Lower leg skin (tissue), 3 donors: Measurements from ENCODE around the gene MS4A2.
"Not testable (repeated sequence)": the region's sequence is repeated elsewhere in the genome, so short reads cannot be mapped to it uniquely, and the experiment has no call there.

Source experiments
- POLR2A ChIP-seq, 2 donors: fragments of 450-650 bp; IDR thresholded peaks; one replicate each; pipeline ENCODE4 v1.6.1; 2016 to 2017; ENCODE audit warnings: antibody characterized with exemption in 2 of 2, mild to moderate bottlenecking in 1 of 2, moderate library complexity in 1 of 2
- TF ChIP-seq, protein P1 (sequence below), 3 donors: fragments of 450-650 bp; IDR thresholded peaks; one replicate each; pipeline ENCODE4 v1.5.1; 2016; ENCODE audit warnings: antibody characterized with exemption in 3 of 3, mild to moderate bottlenecking in 3 of 3, moderate library complexity in 2 of 3

DNA sequence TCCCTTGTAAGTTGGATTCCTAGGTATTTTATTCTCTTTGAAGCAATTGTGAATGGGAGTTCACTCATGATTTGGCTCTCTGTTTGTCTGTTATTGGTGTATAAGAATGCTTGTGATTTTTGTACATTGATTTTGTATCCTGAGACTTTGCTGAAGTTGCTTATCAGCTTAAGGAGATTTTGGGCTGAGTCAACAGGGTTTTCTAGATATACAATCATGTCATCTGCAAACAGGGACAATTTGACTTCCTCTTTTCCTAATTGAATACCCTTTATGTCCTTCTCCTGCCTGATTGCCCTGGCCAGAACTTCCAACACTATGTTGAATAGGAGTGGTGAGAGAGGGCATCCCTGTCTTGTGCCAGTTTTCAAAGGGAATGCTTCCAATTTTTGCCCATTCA lies 38.0 kb upstream of the MS4A2 start:
- TF ChIP-seq, protein P1, sequence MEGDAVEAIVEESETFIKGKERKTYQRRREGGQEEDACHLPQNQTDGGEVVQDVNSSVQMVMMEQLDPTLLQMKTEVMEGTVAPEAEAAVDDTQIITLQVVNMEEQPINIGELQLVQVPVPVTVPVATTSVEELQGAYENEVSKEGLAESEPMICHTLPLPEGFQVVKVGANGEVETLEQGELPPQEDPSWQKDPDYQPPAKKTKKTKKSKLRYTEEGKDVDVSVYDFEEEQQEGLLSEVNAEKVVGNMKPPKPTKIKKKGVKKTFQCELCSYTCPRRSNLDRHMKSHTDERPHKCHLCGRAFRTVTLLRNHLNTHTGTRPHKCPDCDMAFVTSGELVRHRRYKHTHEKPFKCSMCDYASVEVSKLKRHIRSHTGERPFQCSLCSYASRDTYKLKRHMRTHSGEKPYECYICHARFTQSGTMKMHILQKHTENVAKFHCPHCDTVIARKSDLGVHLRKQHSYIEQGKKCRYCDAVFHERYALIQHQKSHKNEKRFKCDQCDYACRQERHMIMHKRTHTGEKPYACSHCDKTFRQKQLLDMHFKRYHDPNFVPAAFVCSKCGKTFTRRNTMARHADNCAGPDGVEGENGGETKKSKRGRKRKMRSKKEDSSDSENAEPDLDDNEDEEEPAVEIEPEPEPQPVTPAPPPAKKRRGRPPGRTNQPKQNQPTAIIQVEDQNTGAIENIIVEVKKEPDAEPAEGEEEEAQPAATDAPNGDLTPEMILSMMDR (IDR thresholded peaks at IDR 0.05): not testable (repeated sequence)
- not testable (repeated sequence) for TF ChIP-seq POLR2A (IDR thresholded peaks at IDR 0.05)
